HepG2 (cell line): Measurements from ENCODE around the gene OSBPL3.

Experiments used
- CEBPB ChIP-seq: IDR thresholded peaks from 2 replicates; pipeline ENCODE4 v1.6.1; 2011; ENCODE audit warnings: low read depth, low read length, improper control_type of control experiment, borderline replicate concordance
- CHD2 ChIP-seq: IDR thresholded peaks from 2 replicates; pipeline ENCODE4 v1.6.1; 2011; ENCODE audit warnings: low read depth, low read length, improper control_type of control experiment
- KDM1A ChIP-seq: IDR thresholded peaks from 2 replicates; pipeline ENCODE4 v1.6.1; 2016; ENCODE audit warnings: missing compliant biosample characterization
- NFE2 ChIP-seq: sonication (generic); formaldehyde crosslinking; IDR thresholded peaks from 2 replicates; pipeline ENCODE4 v1.4.0; 2020; ENCODE audit warnings: missing genetic modification reagents
- TBX3 ChIP-seq: fragments of 450-650 bp; IDR thresholded peaks from 2 replicates; pipeline ENCODE4 v1.6.1; 2017; ENCODE audit warnings: antibody characterized with exemption, mild to moderate bottlenecking, inconsistent platforms, borderline replicate concordance
- TF ChIP-seq, protein P1 (sequence below), 2 experiments: IDR thresholded peaks; 2 replicates each; pipeline ENCODE4 v1.6.1; 2011 to 2012; ENCODE audit warnings: low read length in 2 of 2, borderline replicate concordance in 1 of 2, low read depth in 1 of 2, mild to moderate bottlenecking in 1 of 2, moderate library complexity in 1 of 2
- TF ChIP-seq, protein P2 (sequence below): sonication (generic); formaldehyde crosslinking; IDR thresholded peaks from 2 replicates; pipeline ENCODE4 v1.4.0; 2020; ENCODE audit warnings: missing genetic modification reagents, borderline replicate concordance
- TF ChIP-seq, protein P3 (sequence below): sonication (generic); formaldehyde crosslinking; IDR thresholded peaks from 2 replicates; pipeline ENCODE4 v1.5.0; 2020; ENCODE audit warnings: mild to moderate bottlenecking, missing genetic modification reagents, moderate library complexity

DNA sequence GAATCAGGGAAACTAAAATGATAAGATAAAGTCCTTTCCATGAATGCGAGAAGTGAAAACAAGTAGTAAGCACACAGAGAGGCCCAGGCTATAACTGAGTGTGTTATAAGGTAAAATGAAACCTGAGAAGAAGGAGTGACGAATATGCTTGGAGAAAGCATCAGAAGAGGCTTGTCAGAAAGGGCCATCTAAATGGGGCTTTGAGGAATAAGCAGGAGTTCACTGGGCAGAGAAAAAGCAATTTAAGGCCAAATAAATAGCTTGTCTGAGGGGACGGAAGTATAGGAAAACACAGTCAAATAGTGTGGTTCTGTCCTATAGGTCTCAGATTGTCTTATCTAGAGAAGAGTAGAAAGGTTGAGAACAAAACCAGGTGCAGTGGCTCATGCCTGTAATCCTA, 163.1 kb downstream of the OSBPL3 start:
- TF ChIP-seq TBX3, result no peak
- TF ChIP-seq, protein P1, sequence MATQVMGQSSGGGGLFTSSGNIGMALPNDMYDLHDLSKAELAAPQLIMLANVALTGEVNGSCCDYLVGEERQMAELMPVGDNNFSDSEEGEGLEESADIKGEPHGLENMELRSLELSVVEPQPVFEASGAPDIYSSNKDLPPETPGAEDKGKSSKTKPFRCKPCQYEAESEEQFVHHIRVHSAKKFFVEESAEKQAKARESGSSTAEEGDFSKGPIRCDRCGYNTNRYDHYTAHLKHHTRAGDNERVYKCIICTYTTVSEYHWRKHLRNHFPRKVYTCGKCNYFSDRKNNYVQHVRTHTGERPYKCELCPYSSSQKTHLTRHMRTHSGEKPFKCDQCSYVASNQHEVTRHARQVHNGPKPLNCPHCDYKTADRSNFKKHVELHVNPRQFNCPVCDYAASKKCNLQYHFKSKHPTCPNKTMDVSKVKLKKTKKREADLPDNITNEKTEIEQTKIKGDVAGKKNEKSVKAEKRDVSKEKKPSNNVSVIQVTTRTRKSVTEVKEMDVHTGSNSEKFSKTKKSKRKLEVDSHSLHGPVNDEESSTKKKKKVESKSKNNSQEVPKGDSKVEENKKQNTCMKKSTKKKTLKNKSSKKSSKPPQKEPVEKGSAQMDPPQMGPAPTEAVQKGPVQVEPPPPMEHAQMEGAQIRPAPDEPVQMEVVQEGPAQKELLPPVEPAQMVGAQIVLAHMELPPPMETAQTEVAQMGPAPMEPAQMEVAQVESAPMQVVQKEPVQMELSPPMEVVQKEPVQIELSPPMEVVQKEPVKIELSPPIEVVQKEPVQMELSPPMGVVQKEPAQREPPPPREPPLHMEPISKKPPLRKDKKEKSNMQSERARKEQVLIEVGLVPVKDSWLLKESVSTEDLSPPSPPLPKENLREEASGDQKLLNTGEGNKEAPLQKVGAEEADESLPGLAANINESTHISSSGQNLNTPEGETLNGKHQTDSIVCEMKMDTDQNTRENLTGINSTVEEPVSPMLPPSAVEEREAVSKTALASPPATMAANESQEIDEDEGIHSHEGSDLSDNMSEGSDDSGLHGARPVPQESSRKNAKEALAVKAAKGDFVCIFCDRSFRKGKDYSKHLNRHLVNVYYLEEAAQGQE (IDR thresholded peaks at IDR 0.05; ENCODE audit: borderline replicate concordance in 1 of 2, low read depth in 1 of 2, low read length in 2 of 2), result no peak
- TF ChIP-seq KDM1A (CRISPR knock-in tag), result no peak
- no peak for TF ChIP-seq CEBPB
- TF ChIP-seq, protein P2, sequence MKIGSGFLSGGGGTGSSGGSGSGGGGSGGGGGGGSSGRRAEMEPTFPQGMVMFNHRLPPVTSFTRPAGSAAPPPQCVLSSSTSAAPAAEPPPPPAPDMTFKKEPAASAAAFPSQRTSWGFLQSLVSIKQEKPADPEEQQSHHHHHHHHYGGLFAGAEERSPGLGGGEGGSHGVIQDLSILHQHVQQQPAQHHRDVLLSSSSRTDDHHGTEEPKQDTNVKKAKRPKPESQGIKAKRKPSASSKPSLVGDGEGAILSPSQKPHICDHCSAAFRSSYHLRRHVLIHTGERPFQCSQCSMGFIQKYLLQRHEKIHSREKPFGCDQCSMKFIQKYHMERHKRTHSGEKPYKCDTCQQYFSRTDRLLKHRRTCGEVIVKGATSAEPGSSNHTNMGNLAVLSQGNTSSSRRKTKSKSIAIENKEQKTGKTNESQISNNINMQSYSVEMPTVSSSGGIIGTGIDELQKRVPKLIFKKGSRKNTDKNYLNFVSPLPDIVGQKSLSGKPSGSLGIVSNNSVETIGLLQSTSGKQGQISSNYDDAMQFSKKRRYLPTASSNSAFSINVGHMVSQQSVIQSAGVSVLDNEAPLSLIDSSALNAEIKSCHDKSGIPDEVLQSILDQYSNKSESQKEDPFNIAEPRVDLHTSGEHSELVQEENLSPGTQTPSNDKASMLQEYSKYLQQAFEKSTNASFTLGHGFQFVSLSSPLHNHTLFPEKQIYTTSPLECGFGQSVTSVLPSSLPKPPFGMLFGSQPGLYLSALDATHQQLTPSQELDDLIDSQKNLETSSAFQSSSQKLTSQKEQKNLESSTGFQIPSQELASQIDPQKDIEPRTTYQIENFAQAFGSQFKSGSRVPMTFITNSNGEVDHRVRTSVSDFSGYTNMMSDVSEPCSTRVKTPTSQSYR (CRISPR knock-in tag), result no peak
- no peak for TF ChIP-seq NFE2 (CRISPR knock-in tag)
- TF ChIP-seq CHD2, result no peak
- TF ChIP-seq, protein P3, sequence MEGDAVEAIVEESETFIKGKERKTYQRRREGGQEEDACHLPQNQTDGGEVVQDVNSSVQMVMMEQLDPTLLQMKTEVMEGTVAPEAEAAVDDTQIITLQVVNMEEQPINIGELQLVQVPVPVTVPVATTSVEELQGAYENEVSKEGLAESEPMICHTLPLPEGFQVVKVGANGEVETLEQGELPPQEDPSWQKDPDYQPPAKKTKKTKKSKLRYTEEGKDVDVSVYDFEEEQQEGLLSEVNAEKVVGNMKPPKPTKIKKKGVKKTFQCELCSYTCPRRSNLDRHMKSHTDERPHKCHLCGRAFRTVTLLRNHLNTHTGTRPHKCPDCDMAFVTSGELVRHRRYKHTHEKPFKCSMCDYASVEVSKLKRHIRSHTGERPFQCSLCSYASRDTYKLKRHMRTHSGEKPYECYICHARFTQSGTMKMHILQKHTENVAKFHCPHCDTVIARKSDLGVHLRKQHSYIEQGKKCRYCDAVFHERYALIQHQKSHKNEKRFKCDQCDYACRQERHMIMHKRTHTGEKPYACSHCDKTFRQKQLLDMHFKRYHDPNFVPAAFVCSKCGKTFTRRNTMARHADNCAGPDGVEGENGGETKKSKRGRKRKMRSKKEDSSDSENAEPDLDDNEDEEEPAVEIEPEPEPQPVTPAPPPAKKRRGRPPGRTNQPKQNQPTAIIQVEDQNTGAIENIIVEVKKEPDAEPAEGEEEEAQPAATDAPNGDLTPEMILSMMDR (CRISPR knock-in tag), result no peak
